ENCODE data around the gene DNAAF9.
A peak's percentile ranks its signal among the peaks of the same experiment; 100 is the strongest.

DNAAF9 gene

DNA sequence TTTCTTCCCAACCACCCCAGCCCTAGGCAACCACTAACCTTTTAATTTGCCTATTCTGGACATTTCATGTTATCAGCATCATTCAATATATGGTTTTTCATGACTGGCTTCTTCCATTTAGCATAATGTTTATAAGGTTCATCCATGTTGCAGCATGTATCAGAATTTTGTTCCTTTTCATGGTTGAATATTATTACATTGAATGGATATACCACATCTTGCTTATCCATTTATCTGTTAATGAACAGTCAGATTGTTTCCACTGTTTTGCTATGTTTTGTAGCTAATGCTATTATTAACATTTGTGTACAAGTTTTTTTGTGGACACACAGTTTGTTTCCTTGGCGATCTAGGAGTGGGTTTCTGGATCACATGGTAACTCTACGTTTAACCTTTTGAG, 3.0 kb upstream of the DNAAF9 start:
- DNase-seq (ENCODE audit: low read depth in 3 of 3) = no peak

DNA sequence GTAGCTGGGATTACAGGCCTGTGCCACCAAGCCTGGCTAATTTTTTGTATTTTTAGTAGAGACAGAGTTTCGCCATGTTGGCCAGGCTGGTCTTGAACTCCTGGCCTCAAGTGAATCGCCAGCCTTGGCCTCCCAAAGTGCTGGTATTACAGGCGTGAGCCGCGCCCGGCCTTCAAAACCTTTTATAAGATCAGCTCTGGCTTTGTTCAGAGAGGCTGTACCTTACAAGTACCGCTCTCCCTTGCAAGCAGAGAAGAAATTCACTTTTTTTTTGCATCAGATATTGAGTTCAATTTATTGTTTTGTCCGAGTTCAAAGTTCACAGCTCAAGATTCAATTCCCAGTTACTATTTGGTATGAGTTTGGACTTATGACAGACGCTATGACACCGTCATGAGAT, 1.9 kb upstream of the DNAAF9 start:
- no peak for DNase-seq (ENCODE audit: low read depth in 3 of 3)

DNA sequence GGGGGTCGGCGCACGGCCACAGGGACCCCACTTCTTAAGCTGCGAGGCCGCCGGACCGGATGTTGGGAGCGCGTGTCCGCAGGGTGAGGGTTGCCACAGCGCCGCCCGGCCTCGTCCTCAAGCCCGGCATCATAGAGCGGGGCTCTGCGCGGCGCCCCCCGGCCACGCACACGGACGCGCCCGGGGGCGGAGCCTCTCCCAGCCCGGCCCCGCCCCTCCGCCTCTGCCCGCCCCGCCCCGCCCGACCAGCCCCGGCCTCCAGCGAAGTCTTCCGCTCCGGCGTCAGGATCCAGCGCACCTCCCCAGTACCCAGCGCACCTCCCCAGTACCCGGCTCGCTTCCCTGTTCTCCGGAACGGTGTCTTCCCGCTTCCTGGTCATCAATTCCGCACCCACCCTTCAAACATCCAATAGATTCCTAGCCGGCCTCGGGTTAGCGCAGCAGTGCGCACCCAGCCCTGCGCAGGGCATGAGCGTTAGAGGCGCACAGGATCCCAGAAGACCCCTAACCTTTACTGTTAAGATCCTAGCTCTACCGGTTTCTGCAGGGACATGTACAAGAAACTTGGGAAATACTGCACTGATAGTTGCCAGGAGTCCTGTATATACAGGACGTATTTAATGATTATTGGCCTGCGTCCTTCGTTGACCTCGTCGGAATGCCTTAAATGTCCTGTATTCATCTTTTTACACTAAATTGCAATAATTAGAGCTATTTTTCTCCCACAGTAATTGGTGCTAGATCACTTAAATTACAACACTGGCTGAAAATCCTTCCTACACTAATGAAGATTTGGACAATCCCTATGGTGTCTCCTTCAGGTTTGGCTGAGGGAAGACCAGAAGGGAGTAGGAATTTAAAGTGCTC, 535 bp upstream of the DNAAF9 start:
- peak in 2 of 3 experiments; percentile 41 to 58 for DNase-seq (ENCODE audit: low read depth in 3 of 3)

DNA sequence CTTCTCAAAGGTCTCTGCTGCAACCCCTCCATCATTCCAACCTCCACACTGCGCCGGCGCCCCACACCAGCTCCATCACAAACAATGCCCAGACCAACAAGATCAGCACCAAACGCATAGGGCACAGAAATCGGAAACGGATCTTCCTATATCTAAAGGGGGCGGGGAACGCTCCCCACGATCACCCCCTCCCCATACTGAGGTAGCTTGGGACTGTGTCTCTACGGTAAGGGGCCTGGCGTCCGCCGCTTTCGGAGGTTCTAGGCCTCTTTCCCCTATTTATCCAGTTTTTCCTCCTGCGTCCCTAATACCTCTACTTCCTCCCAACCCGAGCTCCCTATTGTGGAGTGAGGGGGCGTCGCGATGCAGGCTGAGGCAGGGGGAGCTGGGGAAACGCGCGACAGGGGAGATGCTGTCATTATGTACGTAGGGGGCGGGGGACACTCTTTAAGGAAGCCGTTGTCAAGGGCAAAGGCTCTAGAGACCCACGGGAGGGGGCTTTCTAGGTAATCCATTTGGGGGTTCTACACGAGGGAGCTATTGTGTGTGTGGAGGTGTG, 909 bp downstream of the DNAAF9 start:
- DNase-seq (ENCODE audit: low read depth in 3 of 3) = no peak

DNA sequence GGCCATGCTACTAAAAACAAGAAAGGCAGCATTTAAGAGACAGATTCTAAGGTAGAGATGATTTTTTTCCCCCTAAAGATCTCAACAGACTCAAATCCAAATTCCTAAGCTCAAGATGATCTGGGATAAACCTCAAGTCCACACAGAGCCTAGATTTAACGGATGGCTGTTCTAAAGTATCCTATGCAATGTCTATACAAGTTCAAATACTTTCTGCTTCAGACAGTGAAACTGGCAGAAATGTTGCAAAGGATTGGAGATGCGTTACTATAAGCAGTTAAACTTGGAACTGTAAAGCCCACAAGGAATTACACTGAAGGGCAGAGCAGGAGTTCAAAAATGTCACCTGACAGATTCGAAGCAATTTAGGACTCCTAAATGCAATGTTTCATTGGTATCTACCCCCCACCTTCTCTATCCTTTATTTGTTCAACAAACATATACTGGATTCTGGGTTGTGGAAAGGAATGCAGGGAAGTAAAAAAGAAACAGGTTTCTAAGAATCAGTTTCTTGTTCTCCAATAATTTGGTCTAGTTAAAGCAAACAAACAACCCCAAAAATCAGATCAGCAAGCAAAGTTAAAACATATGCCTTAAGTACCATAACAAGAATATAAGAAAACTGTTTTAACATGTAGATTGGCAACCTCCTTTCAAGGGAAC, 1.6 kb downstream of the DNAAF9 start:
- no peak for DNase-seq (ENCODE audit: low read depth in 3 of 3)

DNA sequence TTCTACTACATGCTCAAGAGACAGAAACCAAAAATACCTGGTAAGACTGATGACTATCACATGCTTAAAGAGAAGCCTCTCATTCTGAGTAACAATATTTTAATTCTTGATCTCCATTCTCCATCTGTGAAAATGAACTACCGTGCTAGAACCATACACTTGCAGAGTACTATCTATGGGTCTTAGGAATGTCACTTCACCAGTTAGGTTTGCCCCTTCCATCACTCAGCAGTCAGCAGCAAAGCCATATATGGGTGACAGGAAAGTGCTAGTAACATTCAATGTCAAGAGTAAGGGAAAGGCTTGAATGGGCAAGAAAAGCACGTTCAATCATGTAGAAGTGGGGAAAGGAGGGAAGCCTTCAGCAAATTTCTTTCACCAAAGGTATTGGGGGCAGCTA, 2.3 kb downstream of the DNAAF9 start:
- no peak for DNase-seq (ENCODE audit: low read depth in 3 of 3)

DNA sequence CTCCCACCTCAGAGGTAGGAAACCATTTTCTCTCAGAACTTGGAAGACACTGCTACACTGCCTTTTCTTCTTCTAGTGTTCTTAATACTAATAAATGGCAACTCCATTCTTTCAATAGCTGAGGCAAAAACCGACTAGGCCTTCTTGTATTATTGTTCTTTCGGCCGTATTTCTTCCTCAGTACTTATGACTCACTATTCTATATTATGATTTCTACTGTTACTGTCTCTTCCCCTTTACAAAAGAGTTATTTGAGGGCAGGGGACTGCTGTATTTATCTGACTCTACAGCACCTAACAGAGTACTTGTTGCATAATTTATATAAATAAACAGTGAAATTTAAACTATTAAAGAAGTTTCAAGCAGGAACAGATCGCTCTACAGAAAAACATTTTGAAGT, 3.1 kb downstream of the DNAAF9 start:
- DNase-seq (ENCODE audit: low read depth in 3 of 3) = no peak

DNA sequence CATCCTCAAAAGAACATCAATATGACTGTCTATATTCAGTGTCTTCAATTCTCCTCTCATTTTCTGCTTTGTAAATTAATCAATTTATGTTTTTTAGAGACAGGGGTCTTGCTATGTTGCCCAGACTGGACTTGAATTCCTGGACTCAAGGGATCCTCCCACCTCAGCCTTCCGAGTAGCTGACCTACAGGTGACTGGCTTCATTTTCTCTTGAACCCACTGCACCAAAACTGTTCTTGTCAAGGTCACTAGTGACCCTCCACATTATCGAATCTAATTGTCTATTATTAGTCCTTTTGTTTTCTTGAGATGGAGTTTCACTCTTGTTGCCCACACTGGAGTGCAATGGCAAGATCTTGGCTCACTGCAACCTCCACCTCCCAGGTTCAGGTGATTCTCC, 3.7 kb downstream of the DNAAF9 start:
- DNase-seq (ENCODE audit: low read depth in 3 of 3) = no peak

DNA sequence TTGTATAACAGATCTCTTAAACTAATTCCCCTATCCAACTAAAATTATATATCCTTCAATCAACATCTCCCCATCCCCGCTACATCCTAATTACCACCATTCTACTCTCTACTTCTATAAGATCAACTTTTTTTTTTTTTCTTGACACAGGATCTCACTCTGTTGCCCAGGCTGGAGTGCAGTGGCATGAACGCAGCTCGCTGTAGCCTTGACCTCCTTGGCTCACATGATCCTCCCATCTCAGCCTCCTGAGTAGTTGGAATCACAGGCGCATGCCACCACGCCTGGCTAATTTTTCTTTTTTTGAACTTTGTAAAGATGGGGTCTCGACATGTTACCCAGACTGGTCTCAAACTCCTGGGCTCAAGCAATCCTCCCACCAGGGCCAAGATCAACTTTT, 5.0 kb downstream of the DNAAF9 start:
- DNase-seq (ENCODE audit: low read depth in 3 of 3) = no peak

DNA sequence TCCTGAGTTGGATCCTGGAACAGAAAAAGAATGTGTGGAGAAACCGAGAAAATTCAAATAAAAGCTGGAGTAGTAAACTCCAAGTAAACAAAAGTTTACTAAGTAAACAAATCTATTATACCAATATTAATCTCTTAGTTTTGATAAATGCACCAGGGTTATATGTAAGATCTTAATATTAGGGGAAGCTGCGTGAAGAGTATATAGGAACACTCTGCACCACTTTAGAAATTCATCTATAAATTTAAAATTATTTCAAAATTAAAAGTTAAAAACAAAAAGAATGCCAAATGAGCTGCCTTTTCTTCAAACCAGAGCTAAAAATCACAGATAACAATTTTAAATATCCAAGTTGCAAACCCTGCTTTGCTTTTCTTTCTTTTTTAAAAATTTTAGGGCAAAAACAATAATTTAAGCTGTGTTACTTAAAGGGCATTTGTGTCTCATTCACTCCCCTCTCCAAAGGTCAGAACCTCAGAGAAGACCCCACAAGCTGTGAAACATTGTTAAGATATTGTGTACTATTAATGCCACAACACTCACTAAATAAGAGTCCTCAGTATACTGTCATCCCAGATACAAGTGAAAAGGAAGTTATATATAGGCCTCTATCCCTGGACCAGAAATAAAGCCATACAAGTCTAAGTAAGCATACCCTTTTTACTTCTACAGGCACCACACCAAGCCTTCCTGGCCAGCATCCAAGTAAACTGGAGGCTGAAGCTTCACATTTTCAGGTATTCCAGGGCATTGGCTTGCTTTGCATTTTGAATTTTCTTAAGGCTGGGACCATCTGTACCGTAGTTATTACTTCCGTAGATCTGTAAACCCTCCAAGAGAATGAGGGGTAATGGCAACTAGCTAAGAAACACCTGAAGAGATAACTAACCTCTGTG, 7.0 kb downstream of the DNAAF9 start:
- DNase-seq (ENCODE audit: low read depth in 3 of 3) = no peak

DNA sequence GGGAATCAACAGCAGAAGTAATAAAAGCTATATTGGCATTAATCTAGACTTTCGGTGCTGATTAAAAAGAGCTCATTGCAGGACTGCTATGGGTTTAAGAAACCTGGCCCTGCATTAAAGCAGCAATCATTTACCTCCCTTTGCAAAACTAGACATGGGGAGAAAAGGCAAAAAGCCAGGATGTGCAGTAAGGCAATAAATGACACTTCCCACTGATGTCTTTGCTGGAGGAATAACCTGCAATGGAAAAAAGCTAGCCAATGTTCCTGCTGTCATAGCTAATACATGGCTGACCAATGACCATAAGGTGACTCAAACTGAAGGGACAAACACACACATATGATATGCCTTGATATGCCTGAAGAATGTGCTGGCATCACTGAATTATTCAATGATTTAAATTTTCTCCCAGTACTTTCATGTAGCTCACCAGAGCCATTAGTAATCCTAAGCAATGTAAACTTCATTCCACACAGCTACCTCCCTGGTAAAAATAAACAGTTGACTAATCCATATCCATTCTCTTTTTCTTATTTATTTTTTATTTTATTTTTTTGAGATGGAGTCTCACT, 8.7 kb downstream of the DNAAF9 start:
- DNase-seq (ENCODE audit: low read depth in 3 of 3) = no peak

DNA sequence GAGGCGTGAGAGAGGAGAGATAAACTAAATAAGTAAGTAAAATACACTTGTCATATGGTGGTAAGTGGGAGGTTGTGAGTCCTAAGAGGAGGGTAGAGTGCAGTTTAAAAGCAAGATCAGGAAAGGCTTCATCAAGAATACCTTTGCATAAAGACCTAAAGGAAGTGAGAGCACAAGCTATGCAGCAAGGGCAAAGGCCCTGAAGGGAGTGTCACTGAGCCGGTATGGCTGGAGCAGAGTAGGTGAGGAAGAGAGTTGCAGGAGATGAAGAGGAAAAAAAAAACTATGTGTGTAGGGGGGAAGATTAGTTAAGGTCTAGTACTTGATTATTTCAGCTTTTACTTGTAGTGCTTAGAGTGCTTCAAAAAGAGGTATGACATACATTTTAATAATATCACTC, 11.0 kb downstream of the DNAAF9 start:
- no peak for DNase-seq (ENCODE audit: low read depth in 3 of 3)

DNA sequence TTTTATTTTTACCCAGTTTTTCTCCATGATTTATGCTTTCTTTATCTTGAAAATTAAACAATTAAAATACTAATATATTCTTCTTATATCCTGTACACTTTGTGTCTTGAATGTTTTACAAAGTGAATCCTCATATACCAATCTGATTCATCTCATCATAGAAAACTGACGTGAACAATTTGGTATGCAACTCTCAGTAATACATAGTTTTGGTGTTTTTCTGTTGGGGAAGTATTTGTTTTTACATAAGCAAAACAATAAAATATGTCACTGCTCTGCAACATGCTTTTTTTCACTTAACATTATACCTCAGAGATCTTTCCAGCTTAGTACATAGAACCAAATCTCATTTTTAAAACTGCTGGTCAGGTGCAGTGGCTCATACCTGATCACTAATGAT, 14.7 kb downstream of the DNAAF9 start:
- DNase-seq (ENCODE audit: low read depth in 3 of 3) = no peak

DNA sequence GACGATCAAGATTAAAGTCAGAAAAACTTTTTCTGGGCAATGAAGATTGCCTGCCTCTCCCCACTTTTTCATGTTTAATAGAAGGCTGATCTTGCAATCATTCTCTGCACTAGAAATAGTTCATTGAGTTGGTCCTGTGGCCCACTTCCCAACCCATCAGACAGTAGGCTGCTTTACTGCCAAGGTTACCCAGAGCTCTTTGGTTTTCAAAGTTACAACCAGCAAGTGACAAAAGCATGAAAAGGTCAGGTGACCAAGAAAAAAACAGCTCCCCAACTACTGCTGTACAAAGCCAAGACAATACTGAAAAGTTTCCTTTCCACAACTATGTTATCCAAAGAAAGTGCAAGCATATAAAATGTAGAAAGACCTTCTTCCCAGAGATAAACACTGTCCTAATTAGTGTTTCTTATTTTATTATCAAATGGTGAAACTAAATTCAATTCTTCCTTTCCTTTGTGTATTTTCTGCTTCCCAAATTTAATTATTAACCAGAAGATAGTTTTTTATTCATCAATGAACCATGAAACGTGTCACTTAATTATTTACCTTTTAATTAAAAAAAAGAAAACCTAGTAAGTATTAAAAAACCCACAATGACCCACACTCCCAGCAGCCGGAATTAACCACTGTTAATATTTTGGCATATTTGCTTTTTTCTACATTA, 16.6 kb downstream of the DNAAF9 start:
- DNase-seq (ENCODE audit: low read depth in 3 of 3) = no peak

DNA sequence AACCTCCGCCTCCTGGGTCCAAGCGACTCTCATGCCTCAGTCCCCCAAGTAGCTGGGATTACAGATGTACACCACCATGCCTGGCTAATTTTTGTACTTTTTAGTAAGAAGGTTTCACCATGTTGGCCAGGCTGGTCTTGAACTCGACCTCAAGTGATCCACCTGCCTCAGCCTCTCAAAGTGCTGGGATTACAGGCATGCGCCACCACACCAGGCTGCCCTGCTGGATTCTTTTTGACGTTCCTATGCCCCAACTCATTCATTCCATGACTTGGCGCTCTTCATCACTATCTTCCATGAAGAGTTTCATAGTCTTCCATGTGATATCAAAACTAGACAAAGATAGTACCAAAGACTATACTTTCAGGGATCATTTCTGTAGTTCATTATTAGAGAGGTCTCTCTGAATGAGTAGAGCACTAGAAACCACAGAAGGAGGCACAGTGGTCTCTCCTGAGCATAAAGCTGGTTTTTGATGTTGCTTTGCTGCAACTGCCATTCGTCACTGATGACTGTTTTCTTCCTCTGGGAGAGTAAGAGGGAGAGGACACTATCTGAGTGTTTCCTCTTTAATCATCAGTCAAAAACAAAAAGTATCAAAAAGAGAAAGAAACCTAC, 23.5 kb downstream of the DNAAF9 start:
- DNase-seq (ENCODE audit: low read depth in 3 of 3) = peak in 2 of 3 experiments; percentile 18 to 30

DNA sequence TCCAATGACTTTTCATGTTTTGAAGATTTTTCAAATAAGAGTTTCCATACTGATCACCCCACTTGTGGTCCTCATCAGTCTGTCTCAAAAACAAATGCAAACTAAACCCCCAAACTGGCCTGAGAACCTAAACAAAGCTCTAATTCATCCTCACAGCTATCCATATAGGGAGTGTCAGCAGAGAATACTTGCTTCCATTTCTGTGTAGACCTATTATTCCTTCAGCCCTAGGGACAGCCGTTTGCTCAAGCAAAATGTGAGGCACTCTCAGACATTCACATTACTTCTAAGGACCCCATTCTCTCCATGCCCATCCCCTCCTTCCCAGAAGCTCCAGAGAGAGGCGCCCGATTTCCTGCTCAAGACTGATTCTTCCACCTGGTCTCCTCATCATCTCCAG, 24.6 kb downstream of the DNAAF9 start:
- DNase-seq (ENCODE audit: low read depth in 3 of 3) = no peak

DNA sequence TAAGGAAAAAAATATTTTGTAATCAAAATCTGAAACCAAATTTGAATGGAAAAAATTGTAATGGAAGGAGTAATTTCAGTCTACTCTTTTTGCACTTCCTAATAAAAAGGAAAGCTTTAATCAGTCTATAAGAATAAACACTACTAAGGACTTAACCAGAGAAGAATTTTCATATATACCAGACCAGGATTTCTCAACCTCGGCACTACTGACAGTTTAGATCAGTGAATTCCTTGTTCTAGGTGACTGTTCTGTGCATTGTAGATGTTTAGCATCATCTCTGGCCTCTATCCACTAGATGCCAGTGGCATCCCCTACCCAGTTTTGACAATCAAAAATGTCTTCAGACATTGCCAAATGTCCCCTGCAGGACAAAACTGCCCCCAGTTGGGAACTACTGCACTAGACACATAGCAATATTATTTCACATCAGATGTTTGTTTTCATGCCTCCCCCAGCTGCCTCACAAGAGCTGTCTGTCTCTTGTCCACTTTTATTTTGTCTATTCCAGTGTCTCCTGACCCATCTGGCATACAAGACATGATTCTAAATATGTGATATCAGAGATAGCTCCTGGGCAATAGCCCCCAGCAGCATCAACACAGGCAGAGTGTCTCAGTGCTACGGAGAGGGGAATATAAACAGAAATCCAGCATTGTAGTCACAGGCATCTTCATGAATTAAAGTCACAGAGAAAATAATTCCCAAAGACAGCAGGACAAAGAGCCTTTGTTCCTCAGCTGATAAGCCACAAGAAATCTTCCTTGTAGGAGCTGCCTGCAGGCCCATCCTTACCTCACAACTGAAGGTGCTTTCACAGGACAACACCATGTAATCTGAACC, 27.0 kb downstream of the DNAAF9 start:
- DNase-seq (ENCODE audit: low read depth in 3 of 3) = no peak

DNA sequence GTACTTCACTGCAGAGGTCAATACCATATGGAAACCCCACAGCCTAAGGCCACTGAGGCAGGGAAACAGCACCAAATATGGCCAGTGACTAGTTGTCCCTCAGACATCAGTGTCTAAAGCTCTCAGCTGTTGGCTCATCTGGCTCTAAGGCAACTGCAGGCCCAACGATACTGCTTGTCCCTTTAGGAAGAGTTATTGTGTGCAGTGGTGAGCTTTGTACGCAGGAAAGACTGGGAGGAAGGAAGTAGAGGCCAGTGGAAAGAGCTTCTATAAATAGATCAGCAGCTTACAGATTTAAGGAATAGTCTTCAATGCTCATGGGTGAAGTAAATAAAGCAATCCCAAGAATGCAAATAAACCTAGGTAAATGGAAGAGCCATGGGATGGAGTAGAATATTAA, 29.3 kb downstream of the DNAAF9 start:
- DNase-seq (ENCODE audit: low read depth in 3 of 3) = no peak

DNA sequence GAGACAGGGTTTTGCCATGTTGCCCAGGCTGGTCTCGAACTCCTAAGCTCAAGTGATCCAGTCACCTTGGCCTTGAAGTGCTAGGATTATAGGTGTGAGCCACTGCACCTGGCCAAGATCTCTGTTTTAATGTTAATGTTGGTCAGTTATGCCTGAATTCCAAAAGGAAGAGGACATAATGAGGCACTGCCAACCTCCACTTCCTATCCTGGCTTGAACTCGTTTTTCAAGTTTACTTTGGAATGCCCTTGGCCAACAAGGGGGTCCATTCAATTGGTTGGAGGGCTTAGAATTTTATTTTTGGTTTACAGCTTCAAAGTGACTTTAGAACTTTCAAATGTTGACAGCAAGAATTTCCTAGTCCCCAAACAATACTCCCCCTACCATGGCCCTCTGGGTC, 29.8 kb downstream of the DNAAF9 start:
- no peak for DNase-seq (ENCODE audit: low read depth in 3 of 3)

DNA sequence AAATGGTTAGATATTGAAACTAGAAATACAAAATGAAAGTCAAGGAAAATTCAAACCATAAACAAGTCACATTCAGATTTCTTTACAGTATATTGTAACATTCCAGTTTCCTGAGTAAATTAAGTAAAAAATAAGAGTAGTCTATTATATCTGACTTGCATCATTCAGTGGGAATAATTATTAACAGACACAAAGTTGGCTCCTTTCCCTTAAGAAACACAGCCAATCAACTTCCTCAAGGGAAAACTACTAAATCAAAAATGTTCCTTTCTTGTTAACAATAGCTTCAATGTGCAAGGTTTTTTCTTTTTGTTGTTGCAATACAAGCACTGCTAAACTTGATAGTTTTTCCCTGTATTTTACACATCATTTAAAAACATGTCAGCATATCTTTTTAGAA, 33.2 kb downstream of the DNAAF9 start:
- no peak for DNase-seq (ENCODE audit: low read depth in 3 of 3)

Measured in stimulated activated CD4-positive, alpha-beta T cell treated with anti-CD3 and anti-CD28 coated beads, TNF-alpha, amount 100 ng/mL, for 24 hours (primary cell).